Measurements from ENCODE around the gene TTC39A. TPM values are rescaled to one million over a fixed set of nuclear protein-coding genes. Genes with fewer than 3 reads are reported as not detected.

Gene TTC39A
- total RNA-seq, 1 donor from 2014 or later, result 1.4 TPM

DNA sequence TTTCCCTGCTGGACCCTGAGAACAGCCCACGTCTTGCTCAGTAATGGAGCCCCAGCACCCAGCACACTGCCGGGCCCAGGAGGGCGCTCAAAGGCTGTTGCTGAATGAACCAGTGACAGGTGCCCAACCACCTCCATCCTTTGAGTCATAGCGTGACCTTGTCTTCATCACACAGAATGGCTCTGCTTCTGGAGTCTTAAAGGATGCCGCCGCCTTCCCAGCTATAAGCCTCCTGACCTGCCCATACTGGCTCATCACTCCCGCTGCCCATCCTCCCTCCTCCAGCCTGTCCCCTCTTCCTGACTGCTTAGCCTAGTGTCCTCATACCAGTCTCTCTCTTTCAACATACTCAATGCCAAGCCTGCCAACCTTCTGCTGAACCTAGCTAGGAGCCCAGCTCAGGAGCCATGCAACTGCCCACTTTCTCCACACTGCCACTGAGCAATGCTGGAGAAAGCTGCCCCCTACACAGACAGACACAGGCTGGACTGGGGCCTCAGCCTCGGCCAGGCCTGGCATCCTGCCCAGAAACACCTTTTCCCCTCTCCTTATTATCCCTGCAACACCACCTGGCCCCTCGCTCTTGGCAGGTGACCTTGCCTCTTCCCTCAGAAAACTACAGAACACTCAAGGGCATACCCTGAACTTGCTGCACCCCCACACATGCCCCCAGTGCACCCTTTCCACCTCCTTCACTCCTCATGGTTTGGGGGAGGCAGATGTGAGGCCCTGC is 14.1 kb downstream of the TTC39A start:
- no peak overlapping the region for H3K4me3 Mint-ChIP-seq (ENCODE audit: unreplicated experiment)
- H3K27ac Mint-ChIP-seq (ENCODE audit: unreplicated experiment), result no peak overlapping the region
- Histone ChIP-seq H3K27ac (ENCODE audit: low read depth, low read length) (no peak overlapping the region), H2AFZ (ENCODE audit: low read depth, low read length) (no peak overlapping the region), H3K4me1 (ENCODE audit: insufficient read depth, low read length) (peaks cover 13% of the 10 kb centered on the region), H4K20me1 (ENCODE audit: insufficient read depth, low read length) (no peaks in the 10 kb centered on the region), H3K9me3 (ENCODE audit: insufficient read depth, low read depth, low read length) (no peaks in the 10 kb centered on the region), H3K79me2 (ENCODE audit: insufficient read depth, low read length) (no peaks in the 10 kb centered on the region), H3K27me3 (ENCODE audit: insufficient read depth, low read length) (no peaks in the 10 kb centered on the region), H3K36me3 (ENCODE audit: insufficient read depth, low read length) (no peaks in the 10 kb centered on the region), H3K9ac (ENCODE audit: low read length) (no peak overlapping the region), H3K4me2 (ENCODE audit: low read length) (no peak overlapping the region), H3K4me3 (ENCODE audit: insufficient read depth, low read depth, low read length) (no peak overlapping the region)
- FAIRE-seq (no peak), DNase-seq (ENCODE audit: low read depth) (no peak)
- H3K27me3 Mint-ChIP-seq (ENCODE audit: low read depth, unreplicated experiment), result peaks cover 3% of the 10 kb centered on the region
- H3K36me3 Mint-ChIP-seq (ENCODE audit: low read depth, unreplicated experiment), result no peaks in the 10 kb centered on the region
- H3K9me3 Mint-ChIP-seq (ENCODE audit: unreplicated experiment), result peaks cover 3% of the 10 kb centered on the region
- TF ChIP-seq EZH2 (IDR thresholded peaks at IDR 0.05; ENCODE audit: insufficient read depth, low read length), result no peak
- TF ChIP-seq, protein P1, sequence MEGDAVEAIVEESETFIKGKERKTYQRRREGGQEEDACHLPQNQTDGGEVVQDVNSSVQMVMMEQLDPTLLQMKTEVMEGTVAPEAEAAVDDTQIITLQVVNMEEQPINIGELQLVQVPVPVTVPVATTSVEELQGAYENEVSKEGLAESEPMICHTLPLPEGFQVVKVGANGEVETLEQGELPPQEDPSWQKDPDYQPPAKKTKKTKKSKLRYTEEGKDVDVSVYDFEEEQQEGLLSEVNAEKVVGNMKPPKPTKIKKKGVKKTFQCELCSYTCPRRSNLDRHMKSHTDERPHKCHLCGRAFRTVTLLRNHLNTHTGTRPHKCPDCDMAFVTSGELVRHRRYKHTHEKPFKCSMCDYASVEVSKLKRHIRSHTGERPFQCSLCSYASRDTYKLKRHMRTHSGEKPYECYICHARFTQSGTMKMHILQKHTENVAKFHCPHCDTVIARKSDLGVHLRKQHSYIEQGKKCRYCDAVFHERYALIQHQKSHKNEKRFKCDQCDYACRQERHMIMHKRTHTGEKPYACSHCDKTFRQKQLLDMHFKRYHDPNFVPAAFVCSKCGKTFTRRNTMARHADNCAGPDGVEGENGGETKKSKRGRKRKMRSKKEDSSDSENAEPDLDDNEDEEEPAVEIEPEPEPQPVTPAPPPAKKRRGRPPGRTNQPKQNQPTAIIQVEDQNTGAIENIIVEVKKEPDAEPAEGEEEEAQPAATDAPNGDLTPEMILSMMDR (IDR thresholded peaks at IDR 0.05; ENCODE audit: insufficient read depth, low read depth, low read length), result no peak
- H3K4me1 Mint-ChIP-seq (ENCODE audit: low read depth, unreplicated experiment), result peaks cover 19% of the 10 kb centered on the region

DNA sequence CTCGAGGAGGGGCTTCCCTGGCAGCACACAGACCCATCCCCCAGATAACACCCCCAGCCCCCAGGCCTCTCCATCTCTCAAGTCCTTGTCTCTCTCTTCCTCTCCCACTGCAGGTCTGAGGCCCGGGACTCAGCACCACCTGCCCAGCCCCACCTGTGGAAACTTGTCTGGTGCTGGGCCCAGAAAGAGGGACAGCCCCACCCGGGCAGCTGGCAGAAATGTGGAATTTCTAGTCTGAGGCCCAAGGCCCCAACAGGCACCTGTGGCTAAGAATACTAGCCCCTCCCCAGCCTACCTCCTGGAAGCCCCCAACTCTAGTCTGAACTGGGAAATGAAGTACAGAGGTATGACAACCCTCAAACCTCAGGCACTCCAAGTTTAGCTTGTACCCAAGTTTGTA is 15.4 kb downstream of the TTC39A start:
- H3K27me3 Mint-ChIP-seq (ENCODE audit: low read depth, unreplicated experiment), result peaks cover 3% of the 10 kb centered on the region
- peaks cover 22% of the 10 kb centered on the region for H3K4me1 Mint-ChIP-seq (ENCODE audit: low read depth, unreplicated experiment)
- no peak overlapping the region for H3K4me2 ChIP-seq (ENCODE audit: low read length)
- H3K36me3 ChIP-seq (ENCODE audit: insufficient read depth, low read length), result no peaks in the 10 kb centered on the region
- no peaks in the 10 kb centered on the region for H3K79me2 ChIP-seq (ENCODE audit: insufficient read depth, low read length)
- H3K27ac Mint-ChIP-seq (ENCODE audit: unreplicated experiment), result no peak overlapping the region
- no peak overlapping the region for H2AFZ ChIP-seq (ENCODE audit: low read depth, low read length)
- peaks cover 13% of the 10 kb centered on the region for H3K4me1 ChIP-seq (ENCODE audit: insufficient read depth, low read length)
- no peak overlapping the region for H3K27ac ChIP-seq (ENCODE audit: low read depth, low read length)
- no peaks in the 10 kb centered on the region for H3K36me3 Mint-ChIP-seq (ENCODE audit: low read depth, unreplicated experiment)
- no peaks in the 10 kb centered on the region for H3K9me3 ChIP-seq (ENCODE audit: insufficient read depth, low read depth, low read length)
- no peak for TF ChIP-seq EZH2 (IDR thresholded peaks at IDR 0.05; ENCODE audit: insufficient read depth, low read length)
- TF ChIP-seq, protein P1 (IDR thresholded peaks at IDR 0.05; ENCODE audit: insufficient read depth, low read depth, low read length), result no peak
- DNase-seq (ENCODE audit: low read depth) (no peak), FAIRE-seq (no peak)
- H3K9me3 Mint-ChIP-seq (ENCODE audit: unreplicated experiment), result peaks cover 3% of the 10 kb centered on the region
- H3K4me3 Mint-ChIP-seq (ENCODE audit: unreplicated experiment), result no peak overlapping the region
- H3K27me3 ChIP-seq (ENCODE audit: insufficient read depth, low read length), result no peaks in the 10 kb centered on the region
- no peak overlapping the region for H3K4me3 ChIP-seq (ENCODE audit: insufficient read depth, low read depth, low read length)
- no peaks in the 10 kb centered on the region for H4K20me1 ChIP-seq (ENCODE audit: insufficient read depth, low read length)
- no peak overlapping the region for H3K9ac ChIP-seq (ENCODE audit: low read length)
